ENCODE data around the gene CLDND2. TPM values are rescaled to one million over a fixed set of nuclear protein-coding genes. Genes with fewer than 3 reads are reported as not detected.

CLDND2 gene
- total RNA-seq, 1 donor from 2014 or later, result not detected

- Histone ChIP-seq H3K36me3 (no peaks in the 10 kb centered on the region), H3K9me3 (no peaks in the 10 kb centered on the region)
- intact Hi-C loops (cut with DNase I), result no loop called here
Measured at GRCh38 chr19:51396175-51396574, 27.4 kb upstream of the CLDND2 start.

GRCh38 chr19:51394050-51394836 is 25.4 kb upstream of the CLDND2 start:
- H3K27ac ChIP-seq, result peak overlapping the region; percentile 74
- H3K9me3 ChIP-seq, result no peaks in the 10 kb centered on the region
- no peaks in the 10 kb centered on the region for H3K27me3 ChIP-seq
- DNase-seq (ENCODE audit: low spot score in 2 of 2), result peak; percentile 92 to 98
- TF ChIP-seq CTCF (IDR thresholded peaks at IDR 0.05), result no peak
- H3K36me3 ChIP-seq, result no peaks in the 10 kb centered on the region
- intact Hi-C loops (cut with DNase I), result loop anchor here (1.0 to 5.0 kb wide), 4 partner anchors 27 to 295 kb away; partner anchors contain the start of gene ZNF175
- H3K4me3 ChIP-seq, result peak overlapping the region; percentile 43 to 63
- H3K4me1 ChIP-seq, result peaks cover 3 to 8% of the 10 kb centered on the region in 2 donors

More at GRCh38 chr19:51396175-51396574, 27.4 kb upstream of the CLDND2 start:
- no peak overlapping the region for H3K4me3 ChIP-seq
- no peak for DNase-seq (ENCODE audit: low spot score in 2 of 2)
- H3K27me3 ChIP-seq, result no peaks in the 10 kb centered on the region
- no peak overlapping the region for H3K27ac ChIP-seq
- no peak for TF ChIP-seq CTCF (IDR thresholded peaks at IDR 0.05)
- H3K4me1 ChIP-seq, result peaks cover 3 to 8% of the 10 kb centered on the region in 2 donors

GRCh38 chr19:51392701-51393100 is 23.9 kb upstream of the CLDND2 start:
- H3K4me3 ChIP-seq, result no peak overlapping the region
- no peaks in the 10 kb centered on the region for H3K27me3 ChIP-seq
- no peaks in the 10 kb centered on the region for H3K9me3 ChIP-seq
- no peak overlapping the region for H3K27ac ChIP-seq
- no peak for TF ChIP-seq CTCF (IDR thresholded peaks at IDR 0.05)
- DNase-seq (ENCODE audit: low spot score in 2 of 2), result no peak
- intact Hi-C loops (cut with DNase I), result loop anchor here (5.0 kb wide), 1 partner anchor 180 kb away; the partner anchor contains the start of gene ZNF175
- peaks cover 3 to 8% of the 10 kb centered on the region in 2 donors for H3K4me1 ChIP-seq
- H3K36me3 ChIP-seq, result no peaks in the 10 kb centered on the region

- Histone ChIP-seq H3K27ac (no peak overlapping the region), H3K4me1 (peaks cover 3 to 8% of the 10 kb centered on the region in 2 donors), H3K27me3 (no peaks in the 10 kb centered on the region), H3K36me3 (no peaks in the 10 kb centered on the region), H3K9me3 (no peaks in the 10 kb centered on the region), H3K4me3 (no peak overlapping the region)
- intact Hi-C loops (cut with DNase I), result loop anchor here (5.0 kb wide), 1 partner anchor 181 kb away; the partner anchor contains the start of gene ZNF175
- no peak for TF ChIP-seq CTCF (IDR thresholded peaks at IDR 0.05)
- DNase-seq (ENCODE audit: low spot score in 2 of 2), result no peak
Measured at GRCh38 chr19:51391073-51391611, 22.3 kb upstream of the CLDND2 start.

GRCh38 chr19:51389143-51389542 is 20.3 kb upstream of the CLDND2 start:
- Histone ChIP-seq H3K27me3 (no peaks in the 10 kb centered on the region), H3K4me1 (peaks cover 3 to 4% of the 10 kb centered on the region in 2 donors), H3K36me3 (no peaks in the 10 kb centered on the region), H3K9me3 (no peaks in the 10 kb centered on the region), H3K4me3 (no peak overlapping the region), H3K27ac (no peak overlapping the region)
- TF ChIP-seq CTCF (IDR thresholded peaks at IDR 0.05), result no peak
- intact Hi-C loops (cut with DNase I), result no loop called here
- no peak for DNase-seq (ENCODE audit: low spot score in 2 of 2)
